HG03135 (cell line): ENCODE data around the gene SNX12.
A peak's percentile ranks its signal among the peaks of the same experiment; 100 is the strongest.
"Not testable (repeated sequence)": the region's sequence is repeated elsewhere in the genome, so short reads cannot be mapped to it uniquely, and the experiment has no call there.

Source experiments
- ATAC-seq: cut with Tn5 transposase; IDR thresholded peaks from one replicate; pipeline ENCODE4 v1.9.1; 2021; ENCODE audit warnings: mild to moderate bottlenecking, moderate library complexity; ENCODE audit not compliant: unreplicated experiment

The SNX12 gene

GRCh38 chrX:71095033-71095432 lies 26.9 kb upstream of the SNX12 start:
- ATAC-seq = no peak

GRCh38 chrX:71091263-71091662 lies 23.1 kb upstream of the SNX12 start:
- ATAC-seq = no peak

GRCh38 chrX:71085900-71086299 lies 17.8 kb upstream of the SNX12 start:
- no peak for ATAC-seq

DNA sequence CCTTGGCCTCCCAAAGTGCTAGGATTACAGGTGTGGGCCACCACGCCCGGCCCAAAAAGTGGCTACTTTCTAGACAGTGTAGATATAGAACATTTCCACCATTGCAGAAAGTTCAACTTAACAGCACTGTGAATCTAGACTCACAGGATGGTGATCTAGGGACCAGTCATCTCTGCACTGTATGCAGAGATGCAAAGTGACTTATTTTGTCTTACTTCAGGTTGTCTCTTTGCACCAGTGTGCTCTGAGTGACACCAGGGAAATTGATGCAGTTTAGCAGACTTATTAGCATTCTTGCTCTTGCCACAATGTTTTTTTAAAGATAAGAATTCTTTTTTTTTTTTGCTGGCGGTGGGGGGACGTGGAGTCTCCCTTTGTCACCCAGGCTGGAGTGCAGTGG lies 14.7 kb upstream of the SNX12 start:
- no peak for ATAC-seq

DNA sequence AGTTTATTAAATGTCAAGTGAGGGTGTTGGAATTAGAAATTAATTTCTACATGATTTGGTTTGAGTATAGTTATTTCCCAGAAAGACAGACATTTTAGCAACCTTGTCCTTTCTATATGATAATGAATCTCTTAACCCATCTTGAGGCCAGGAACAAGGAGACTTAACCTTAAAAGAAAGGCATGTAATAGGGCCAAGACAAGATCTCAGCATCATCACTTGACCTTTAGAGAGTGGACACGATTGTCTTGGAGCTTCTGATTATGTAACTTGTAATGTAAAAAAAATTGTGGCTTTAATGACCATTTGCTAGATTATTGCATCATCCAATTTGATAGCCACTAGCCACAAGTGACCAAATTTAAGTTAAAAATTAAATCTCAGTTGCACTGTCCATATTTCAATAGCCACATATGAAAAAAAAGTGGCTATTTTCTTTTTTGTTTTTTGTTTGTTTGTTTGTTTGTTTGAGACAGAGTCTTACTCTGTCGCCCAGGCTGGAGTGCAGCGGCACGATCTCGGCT lies 14.1 kb upstream of the SNX12 start:
- ATAC-seq = no peak

GRCh38 chrX:71081330-71082123 lies 13.4 kb upstream of the SNX12 start:
- ATAC-seq = no peak

- ATAC-seq = no peak
These were observed 2.4 kb upstream of the SNX12 start for GRCh38 chrX:71070531-71070930.

DNA sequence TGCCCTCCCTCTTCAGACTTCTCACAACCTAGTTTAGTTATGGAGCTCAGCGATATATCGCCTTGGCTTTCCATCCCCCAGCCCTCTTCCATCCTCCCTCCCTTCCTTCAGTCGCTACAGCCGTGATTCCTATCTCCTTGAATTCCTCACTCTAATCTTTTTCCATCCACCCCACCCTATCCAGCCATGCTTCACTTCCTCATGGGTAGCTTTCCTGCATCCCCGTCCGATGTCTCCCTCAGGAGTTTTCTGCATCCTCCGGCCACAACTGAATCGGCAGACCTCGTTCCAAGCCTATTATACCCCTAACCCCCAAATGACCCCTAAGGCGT lies 456 bp downstream of the SNX12 start:
- ATAC-seq = no peak

DNA sequence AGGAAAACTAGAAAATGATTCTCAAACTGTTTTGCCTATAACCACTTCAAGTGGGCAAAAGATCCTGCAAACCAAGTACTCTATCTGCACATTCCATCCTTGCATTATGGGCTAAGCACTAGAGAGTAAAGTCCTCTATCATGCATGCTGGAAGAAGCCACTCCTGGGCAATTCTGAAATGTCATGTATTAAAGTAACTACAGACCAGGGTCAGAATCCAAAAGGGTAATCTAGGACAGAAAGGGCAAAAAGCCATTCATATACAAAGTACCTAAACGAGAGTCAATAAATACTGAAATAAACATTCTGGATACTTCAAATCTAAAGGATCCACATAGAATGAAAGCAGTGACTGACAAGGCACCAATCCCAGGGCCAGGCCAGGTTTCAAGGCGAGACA lies 1.0 kb downstream of the SNX12 start:
- no peak for ATAC-seq

GRCh38 chrX:71060127-71060526 lies 8.0 kb downstream of the SNX12 start:
- no peak for ATAC-seq

GRCh38 chrX:71057848-71058530 lies 10.1 kb downstream of the SNX12 start:
- ATAC-seq = no peak

DNA sequence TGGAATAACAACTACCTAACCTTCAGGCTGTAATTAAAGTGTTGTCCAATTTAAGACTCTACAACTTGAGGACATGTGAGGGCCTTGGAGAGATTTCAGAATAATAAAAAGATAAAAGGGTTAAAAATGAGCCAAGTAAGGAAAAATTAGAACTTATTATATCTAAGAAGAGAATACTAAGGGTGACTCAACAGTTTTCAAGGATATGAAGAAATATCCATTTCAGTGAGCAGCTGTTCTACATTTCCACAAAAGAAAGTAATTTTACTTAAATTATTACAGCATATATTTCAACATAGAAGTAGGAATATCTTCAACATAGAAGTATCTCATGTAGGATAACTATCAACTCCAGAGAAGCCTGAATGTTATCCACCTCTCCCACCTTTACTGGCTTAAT lies 11.3 kb downstream of the SNX12 start:
- no peak for ATAC-seq

GRCh38 chrX:71053217-71053621 lies 14.9 kb downstream of the SNX12 start:
- ATAC-seq = peak; percentile 93

GRCh38 chrX:71052721-71053120 lies 15.4 kb downstream of the SNX12 start:
- ATAC-seq = peak; percentile 14

DNA sequence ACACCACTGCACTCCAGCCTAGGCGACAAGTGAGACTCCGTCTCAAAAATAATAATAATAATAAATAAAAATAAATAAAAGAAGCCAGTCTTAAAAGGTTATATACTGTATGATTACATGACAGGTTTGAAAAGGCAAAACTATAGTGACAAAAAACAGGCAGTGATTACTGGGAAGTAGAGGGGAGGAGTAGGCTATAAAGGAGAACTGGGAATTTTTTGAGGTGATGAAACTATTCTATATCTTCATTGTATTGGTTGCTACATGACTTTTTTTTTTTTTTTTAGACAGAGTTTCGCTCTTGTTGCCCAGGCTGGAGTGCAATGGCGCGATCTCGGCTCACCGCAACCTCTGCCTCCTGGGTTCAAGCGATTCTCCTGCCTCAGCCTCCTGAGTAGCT lies 20.2 kb downstream of the SNX12 start:
- not testable (repeated sequence) for ATAC-seq

- no peak for ATAC-seq
These were observed 50.7 kb downstream of the SNX12 start for GRCh38 chrX:71017396-71017939.
